ENCODE data around the gene LBHD1. TPM values are rescaled to one million over a fixed set of nuclear protein-coding genes. Genes with fewer than 3 reads are reported as not detected.
A peak's percentile ranks its signal among the peaks of the same experiment; 100 is the strongest.
"Not testable (repeated sequence)": the region's sequence is repeated elsewhere in the genome, so short reads cannot be mapped to it uniquely, and the experiment has no call there.

The LBHD1 gene
- polyA plus RNA-seq, 1 donor, result 5.7 TPM

GRCh38 chr11:62709247-62710000, 37.4 kb upstream of the LBHD1 start:
- Histone ChIP-seq H3K4me1 (ENCODE audit: control insufficient read depth, insufficient read depth, low read length) (peaks cover 72% of the 10 kb centered on the region), H3K27ac (ENCODE audit: low read length) (peak overlapping the region; percentile 85), H3K36me3 (ENCODE audit: control insufficient read depth, insufficient read depth, low read length) (peaks cover 29% of the 10 kb centered on the region), H3K4me3 (ENCODE audit: low read length) (peak overlapping the region; percentile 69), H3K27me3 (ENCODE audit: control insufficient read depth, insufficient read depth, low read length) (no peaks in the 10 kb centered on the region), H3K9me3 (ENCODE audit: control insufficient read depth, low read depth, low read length) (no peaks in the 10 kb centered on the region)
- DNase-seq, result peak; percentile 98 to 99
- no CpG with 5 or more reads among the region's 47 CpGs for WGBS (ENCODE audit: insufficient coverage, low lambda C conversion rate)

DNA sequence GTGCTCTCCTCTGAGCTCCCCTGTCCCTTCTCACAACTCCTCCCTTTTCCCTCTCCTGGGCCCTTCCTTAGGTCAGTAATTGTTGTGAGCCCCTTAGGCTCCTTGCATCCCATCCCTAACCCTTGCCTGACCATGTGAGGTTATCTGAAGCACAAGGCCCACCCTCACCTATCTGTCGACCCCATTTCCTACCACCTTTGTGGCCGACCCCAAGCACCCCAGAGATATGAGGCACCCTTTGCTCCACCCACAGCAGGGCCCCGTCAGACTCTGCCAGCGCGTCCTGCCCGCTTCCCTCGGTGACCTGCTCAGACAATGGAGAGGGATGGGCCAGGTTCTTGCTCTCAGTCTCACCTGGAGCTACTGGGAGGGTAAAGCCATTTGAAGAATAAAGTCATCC, 36.7 kb upstream of the LBHD1 start:
- no peak for DNase-seq
- no peaks in the 10 kb centered on the region for H3K9me3 ChIP-seq (ENCODE audit: control insufficient read depth, low read depth, low read length)
- H3K4me1 ChIP-seq (ENCODE audit: control insufficient read depth, insufficient read depth, low read length), result peaks cover 66% of the 10 kb centered on the region
- no CpG with 5 or more reads among the region's 7 CpGs for WGBS (ENCODE audit: insufficient coverage, low lambda C conversion rate)
- no peaks in the 10 kb centered on the region for H3K27me3 ChIP-seq (ENCODE audit: control insufficient read depth, insufficient read depth, low read length)
- peak overlapping the region; percentile 85 for H3K27ac ChIP-seq (ENCODE audit: low read length)
- peak overlapping the region; percentile 69 for H3K4me3 ChIP-seq (ENCODE audit: low read length)
- H3K36me3 ChIP-seq (ENCODE audit: control insufficient read depth, insufficient read depth, low read length), result peaks cover 25% of the 10 kb centered on the region

DNA sequence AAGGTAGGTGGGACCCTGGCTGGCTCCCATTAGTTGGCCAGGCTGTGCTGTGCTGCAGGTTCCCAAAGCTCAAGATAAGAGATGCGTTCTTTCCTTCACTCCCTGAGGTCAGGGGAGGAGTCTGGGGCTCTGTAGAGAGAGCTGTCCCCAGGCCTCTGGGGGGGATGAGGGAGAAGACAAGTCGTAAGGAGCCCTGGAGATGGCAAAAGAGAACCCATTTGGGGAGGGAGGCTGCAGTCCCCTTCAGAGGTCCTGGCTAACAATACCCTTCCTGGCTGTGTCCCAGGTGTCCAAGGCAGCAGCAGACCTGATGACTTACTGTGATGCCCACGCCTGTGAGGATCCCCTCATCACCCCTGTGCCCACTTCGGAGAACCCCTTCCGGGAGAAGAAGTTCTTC, 36.3 kb upstream of the LBHD1 start:
- Histone ChIP-seq H3K4me3 (ENCODE audit: low read length) (peak overlapping the region; percentile 69), H3K27me3 (ENCODE audit: control insufficient read depth, insufficient read depth, low read length) (no peaks in the 10 kb centered on the region), H3K27ac (ENCODE audit: low read length) (peak overlapping the region; percentile 85), H3K9me3 (ENCODE audit: control insufficient read depth, low read depth, low read length) (no peaks in the 10 kb centered on the region), H3K4me1 (ENCODE audit: control insufficient read depth, insufficient read depth, low read length) (peaks cover 62% of the 10 kb centered on the region), H3K36me3 (ENCODE audit: control insufficient read depth, insufficient read depth, low read length) (peaks cover 25% of the 10 kb centered on the region)
- DNase-seq, result no peak
- WGBS (ENCODE audit: insufficient coverage, low lambda C conversion rate), result no CpG with 5 or more reads among the region's 5 CpGs

GRCh38 chr11:62707277-62707861, 35.3 kb upstream of the LBHD1 start, which contains the start of the genes BSCL2 and GNG3:
BSCL2 (minus strand) TSS chr11:62707424; CDS start chr11:62707195, 229 bp downstream.
GNG3 (plus strand) TSS chr11:62707676; CDS start chr11:62708296, 620 bp downstream.
- Histone ChIP-seq H3K4me3 (ENCODE audit: low read length) (peak within 1 kb of the TSS; percentile 55), H3K9me3 (ENCODE audit: control insufficient read depth, low read depth, low read length) (no peaks in the 10 kb centered on the region), H3K27ac (ENCODE audit: low read length) (peak within 1 kb of the TSS; percentile 85), H3K27me3 (ENCODE audit: control insufficient read depth, insufficient read depth, low read length) (no peaks in the 10 kb centered on the region), H3K4me1 (ENCODE audit: control insufficient read depth, insufficient read depth, low read length) (peaks cover 54% of the 10 kb centered on the region), H3K36me3 (ENCODE audit: control insufficient read depth, insufficient read depth, low read length) (peaks cover 22% of the 10 kb centered on the region)
- DNase-seq, result peak in 1 of 2 donors; percentile 45
- no CpG with 5 or more reads among the region's 10 CpGs for WGBS (ENCODE audit: insufficient coverage, low lambda C conversion rate)

DNA sequence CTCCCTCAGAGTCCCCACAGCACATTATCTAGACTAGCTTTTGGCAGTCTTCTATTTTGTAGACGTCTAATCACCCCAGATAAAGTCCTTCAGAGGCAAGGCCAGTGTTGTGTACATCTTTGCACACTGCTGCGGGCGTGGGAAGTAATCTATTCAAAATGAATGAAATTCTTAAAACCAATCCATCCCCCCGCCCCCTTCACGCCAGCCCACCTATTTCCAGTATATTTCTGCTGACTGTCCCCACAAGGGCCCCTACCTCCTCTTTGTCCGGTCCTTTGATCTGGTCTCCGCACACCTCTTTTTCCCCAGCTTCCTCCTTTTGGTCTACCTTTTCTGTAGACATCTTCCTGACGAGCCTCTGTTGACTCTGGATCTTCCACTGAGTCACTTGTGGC, 34.8 kb upstream of the LBHD1 start:
- H3K4me3 ChIP-seq (ENCODE audit: low read length), result peak overlapping the region; percentile 55

DNA sequence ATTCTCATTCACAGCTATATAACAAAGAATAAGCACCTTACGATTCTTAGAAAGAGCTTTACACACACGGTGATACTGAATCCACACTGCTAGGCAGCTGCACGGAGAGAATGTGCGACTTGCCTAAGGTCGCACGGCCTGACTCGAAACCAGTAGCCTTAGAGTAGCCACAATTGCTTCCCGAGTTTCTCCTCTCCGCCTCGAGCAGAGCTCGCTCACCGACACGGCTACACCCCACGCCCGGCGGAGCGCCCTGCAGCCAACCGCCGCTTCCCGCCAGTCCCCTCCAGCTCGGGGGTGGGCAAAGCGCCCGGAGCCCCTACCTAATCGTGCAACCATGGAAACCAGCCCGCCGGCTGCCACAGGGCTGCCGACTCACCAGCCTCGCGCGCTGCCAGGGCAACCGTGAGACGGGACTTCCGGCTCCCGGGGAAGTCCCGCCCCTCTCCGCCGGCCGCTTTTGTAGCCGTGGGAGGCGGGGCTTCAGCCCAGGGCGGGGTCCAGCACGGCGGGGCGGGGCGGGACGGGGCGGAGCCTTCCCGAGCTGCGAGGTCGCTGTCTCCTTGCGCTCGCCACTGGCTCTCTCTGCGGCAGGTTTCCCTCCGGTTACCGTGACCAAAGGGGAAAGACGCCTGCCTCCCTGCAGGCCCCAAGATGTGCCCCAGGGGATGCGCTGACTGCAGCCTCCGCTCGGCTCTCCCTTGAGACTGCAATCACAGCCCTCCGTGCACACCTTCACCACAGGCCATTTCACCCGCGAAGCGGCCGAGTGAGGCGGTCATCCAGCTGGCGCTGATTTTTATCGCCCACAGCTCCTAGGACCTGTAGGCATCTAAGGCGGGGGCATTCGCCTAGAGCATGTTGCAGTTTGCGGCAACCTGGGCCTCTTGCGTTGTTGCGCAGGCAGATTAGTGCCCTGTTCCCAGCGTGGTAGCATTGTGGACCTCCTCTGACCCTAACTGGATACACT, 34.1 kb upstream of the LBHD1 start:
- peaks cover 44% of the 10 kb centered on the region for H3K4me1 ChIP-seq (ENCODE audit: control insufficient read depth, insufficient read depth, low read length)
- DNase-seq, result peak; percentile 90 to 92
- 0% methylated on average over 2 of the region's 73 CpGs for WGBS (ENCODE audit: insufficient coverage, low lambda C conversion rate)

More for the DNA sequence above, 34.8 kb upstream of the LBHD1 start:
- H3K27me3 ChIP-seq (ENCODE audit: control insufficient read depth, insufficient read depth, low read length), result no peaks in the 10 kb centered on the region
- DNase-seq, result no peak
- H3K36me3 ChIP-seq (ENCODE audit: control insufficient read depth, insufficient read depth, low read length), result peaks cover 20% of the 10 kb centered on the region
- no peaks in the 10 kb centered on the region for H3K9me3 ChIP-seq (ENCODE audit: control insufficient read depth, low read depth, low read length)
- WGBS (ENCODE audit: insufficient coverage, low lambda C conversion rate), result no CpG with 5 or more reads among the region's 8 CpGs
- peaks cover 49% of the 10 kb centered on the region for H3K4me1 ChIP-seq (ENCODE audit: control insufficient read depth, insufficient read depth, low read length)
- H3K27ac ChIP-seq (ENCODE audit: low read length), result peak overlapping the region; percentile 74

GRCh38 chr11:62705413-62705812, 33.3 kb upstream of the LBHD1 start:
- H3K27ac ChIP-seq (ENCODE audit: low read length), result peak overlapping the region; percentile 81
- H3K36me3 ChIP-seq (ENCODE audit: control insufficient read depth, insufficient read depth, low read length), result peaks cover 17% of the 10 kb centered on the region
- peak overlapping the region; percentile 90 for H3K4me3 ChIP-seq (ENCODE audit: low read length)
- DNase-seq, result peak in 1 of 2 donors; percentile 37
- H3K27me3 ChIP-seq (ENCODE audit: control insufficient read depth, insufficient read depth, low read length), result no peaks in the 10 kb centered on the region
- no CpG with 5 or more reads among the region's 7 CpGs for WGBS (ENCODE audit: insufficient coverage, low lambda C conversion rate)
- H3K9me3 ChIP-seq (ENCODE audit: control insufficient read depth, low read depth, low read length), result no peaks in the 10 kb centered on the region
- peaks cover 42% of the 10 kb centered on the region for H3K4me1 ChIP-seq (ENCODE audit: control insufficient read depth, insufficient read depth, low read length)

More for the DNA sequence above, 34.1 kb upstream of the LBHD1 start:
- Histone ChIP-seq H3K36me3 (ENCODE audit: control insufficient read depth, insufficient read depth, low read length) (peaks cover 20% of the 10 kb centered on the region), H3K4me3 (ENCODE audit: low read length) (peak overlapping the region; percentile 90), H3K27me3 (ENCODE audit: control insufficient read depth, insufficient read depth, low read length) (no peaks in the 10 kb centered on the region), H3K27ac (ENCODE audit: low read length) (peak overlapping the region; percentile 81), H3K9me3 (ENCODE audit: control insufficient read depth, low read depth, low read length) (no peaks in the 10 kb centered on the region)

- H3K27me3 ChIP-seq (ENCODE audit: control insufficient read depth, insufficient read depth, low read length); H3K4me3 ChIP-seq (ENCODE audit: low read length); H3K27ac ChIP-seq (ENCODE audit: low read length); H3K9me3 ChIP-seq (ENCODE audit: control insufficient read depth, low read depth, low read length); DNase-seq: not testable (repeated sequence)
- WGBS (ENCODE audit: insufficient coverage, low lambda C conversion rate), result no CpG with 5 or more reads among the region's 4 CpGs
- peaks cover 35% of the 10 kb centered on the region for H3K4me1 ChIP-seq (ENCODE audit: control insufficient read depth, insufficient read depth, low read length)
- peaks cover 13% of the 10 kb centered on the region for H3K36me3 ChIP-seq (ENCODE audit: control insufficient read depth, insufficient read depth, low read length)
These were observed 31.9 kb upstream of the LBHD1 start for GRCh38 chr11:62703921-62704320.

GRCh38 chr11:62702246-62702645, 30.2 kb upstream of the LBHD1 start:
- no peak for DNase-seq
- H3K27me3 ChIP-seq (ENCODE audit: control insufficient read depth, insufficient read depth, low read length), result no peaks in the 10 kb centered on the region
- no peaks in the 10 kb centered on the region for H3K9me3 ChIP-seq (ENCODE audit: control insufficient read depth, low read depth, low read length)
- peaks cover 19% of the 10 kb centered on the region for H3K4me1 ChIP-seq (ENCODE audit: control insufficient read depth, insufficient read depth, low read length)
- WGBS (ENCODE audit: insufficient coverage, low lambda C conversion rate), result no CpG with 5 or more reads among the region's 11 CpGs
- H3K36me3 ChIP-seq (ENCODE audit: control insufficient read depth, insufficient read depth, low read length), result peaks cover 11% of the 10 kb centered on the region
- H3K27ac ChIP-seq (ENCODE audit: low read length), result no peak overlapping the region
- no peak overlapping the region for H3K4me3 ChIP-seq (ENCODE audit: low read length)

Data from large intestine (tissue), 3 donors.